DND-41 (cell line): ENCODE data around the gene EIF4E1B.

Experiments used
- CTCF ChIP-seq: IDR thresholded peaks from 2 replicates; pipeline ENCODE4 v1.5.1; 2012; ENCODE audit warnings: borderline replicate concordance, low read length, moderate library complexity, mild to moderate bottlenecking; ENCODE audit not compliant: poor library complexity, severe bottlenecking; ENCODE audit errors: extremely low read depth
- EZH2 ChIP-seq: IDR thresholded peaks from 3 replicates; pipeline ENCODE4 v1.6.1; 2012; ENCODE audit warnings: borderline replicate concordance, low read depth, mild to moderate bottlenecking, moderate library complexity, low read length, inconsistent platforms; ENCODE audit not compliant: severe bottlenecking

GRCh38 chr5:176594554-176594953 lies 35.9 kb upstream of the EIF4E1B start:
- no peak for TF ChIP-seq CTCF
- TF ChIP-seq EZH2, result no peak
